Gastrocnemius medialis (tissue), 4 donors: ENCODE measurements around the gene FAM114A1.

Experiments used
- POLR2A ChIP-seq, 2 donors: fragments of 450-650 bp; IDR thresholded peaks; one replicate each; pipeline ENCODE4 v1.6.1; 2017; ENCODE audit warnings: antibody characterized with exemption in 2 of 2, mild to moderate bottlenecking in 2 of 2, moderate library complexity in 2 of 2
- TF ChIP-seq, protein P1 (sequence below), 5 experiments: fragments of 450-650 bp in 3 of 5; fragments of 200-600 bp in 2 of 5; sonication (generic) in 2 of 5; IDR thresholded peaks in 4 of 5; conservative IDR thresholded peaks in 1 of 5; 1 replicate in 4 of 5; 2 replicates in 1 of 5; pipeline ENCODE4 v1.5.1; 2016 to 2019; ENCODE audit warnings: antibody characterized with exemption in 5 of 5, mild to moderate bottlenecking in 3 of 5, moderate library complexity in 3 of 5

DNA sequence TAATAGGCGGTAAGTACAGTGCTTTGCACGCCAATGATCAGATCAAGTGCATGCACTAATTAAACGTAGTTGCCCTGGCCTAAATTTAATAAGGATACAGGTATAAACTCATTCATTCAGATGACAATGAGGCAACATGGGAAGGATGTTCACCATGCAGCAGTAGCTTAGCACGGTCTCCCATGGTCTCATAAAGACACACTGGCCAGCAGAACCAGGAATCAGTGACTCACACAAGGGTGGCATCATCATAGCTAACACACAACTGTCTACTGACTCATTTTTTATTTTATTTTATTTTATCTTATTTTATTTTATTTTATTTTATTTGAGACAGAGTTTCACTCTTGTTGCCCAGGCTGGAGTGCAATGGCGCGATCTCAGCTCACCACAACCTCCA, 121.9 kb downstream of the FAM114A1 start:
- TF ChIP-seq, protein P1, sequence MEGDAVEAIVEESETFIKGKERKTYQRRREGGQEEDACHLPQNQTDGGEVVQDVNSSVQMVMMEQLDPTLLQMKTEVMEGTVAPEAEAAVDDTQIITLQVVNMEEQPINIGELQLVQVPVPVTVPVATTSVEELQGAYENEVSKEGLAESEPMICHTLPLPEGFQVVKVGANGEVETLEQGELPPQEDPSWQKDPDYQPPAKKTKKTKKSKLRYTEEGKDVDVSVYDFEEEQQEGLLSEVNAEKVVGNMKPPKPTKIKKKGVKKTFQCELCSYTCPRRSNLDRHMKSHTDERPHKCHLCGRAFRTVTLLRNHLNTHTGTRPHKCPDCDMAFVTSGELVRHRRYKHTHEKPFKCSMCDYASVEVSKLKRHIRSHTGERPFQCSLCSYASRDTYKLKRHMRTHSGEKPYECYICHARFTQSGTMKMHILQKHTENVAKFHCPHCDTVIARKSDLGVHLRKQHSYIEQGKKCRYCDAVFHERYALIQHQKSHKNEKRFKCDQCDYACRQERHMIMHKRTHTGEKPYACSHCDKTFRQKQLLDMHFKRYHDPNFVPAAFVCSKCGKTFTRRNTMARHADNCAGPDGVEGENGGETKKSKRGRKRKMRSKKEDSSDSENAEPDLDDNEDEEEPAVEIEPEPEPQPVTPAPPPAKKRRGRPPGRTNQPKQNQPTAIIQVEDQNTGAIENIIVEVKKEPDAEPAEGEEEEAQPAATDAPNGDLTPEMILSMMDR (IDR thresholded peaks at IDR 0.05 in 4 of 5, conservative IDR thresholded peaks at IDR 0.05 in 1 of 5): no peak
- no peak for TF ChIP-seq POLR2A (IDR thresholded peaks at IDR 0.05)
